K562 (cell line): ENCODE measurements around the gene PGAP3. TPM values are rescaled to one million over a fixed set of nuclear protein-coding genes. Genes with fewer than 3 reads are reported as not detected.

Experiments
- ETV6 ChIP-seq, 3 experiments: fragments of 150-350 bp in 1 of 3; sonication (generic) in 1 of 3; formaldehyde crosslinking in 1 of 3; IDR thresholded peaks; 2 replicates each; pipeline versions ENCODE4 v1.6.1 to v1.8.0; 2014 to 2022; ENCODE audit warnings: borderline replicate concordance in 2 of 3, low read depth in 2 of 3, antibody characterized with exemption in 1 of 3, low read length in 1 of 3, mild to moderate bottlenecking in 1 of 3, missing genetic modification reagents in 1 of 3
- NFRKB ChIP-seq: fragments of 450-650 bp; IDR thresholded peaks from 2 replicates; pipeline ENCODE4 v1.6.1; 2016; ENCODE audit warnings: low read depth
- OTX1 ChIP-seq: fragments of 450-650 bp; formaldehyde crosslinking; IDR thresholded peaks from 2 replicates; pipeline ENCODE4 v1.4.0; 2022; ENCODE audit warnings: mild to moderate bottlenecking
- POLR2A ChIP-seq: fragments of 450-650 bp; conservative IDR thresholded peaks from 2 replicates; pipeline ENCODE4 v1.6.1; 2016
- POLR2AphosphoS5 ChIP-seq: IDR thresholded peaks from 2 replicates; pipeline ENCODE4 v1.6.1; 2011; ENCODE audit warnings: mild to moderate bottlenecking, low read depth, low read length, moderate library complexity; ENCODE audit not compliant: control insufficient read depth, insufficient read depth
- RAD21 ChIP-seq, 2 experiments: fragments of 250-450 bp in 1 of 2; fragments of 450-650 bp in 1 of 2; sonication (Bioruptor Pico) in 1 of 2; formaldehyde crosslinking in 1 of 2; IDR thresholded peaks in 1 of 2; conservative IDR thresholded peaks in 1 of 2; 2 replicates each; pipeline versions ENCODE4 v1.4.0 to v1.8.0; 2020 to 2022; ENCODE audit warnings: mild to moderate bottlenecking in 2 of 2, moderate library complexity in 1 of 2
- RERE ChIP-seq: sonication (generic); formaldehyde crosslinking; IDR thresholded peaks from 2 replicates; pipeline ENCODE4 v1.8.0; 2023; ENCODE audit warnings: missing genetic modification reagents, mild to moderate bottlenecking, borderline replicate concordance
- TFE3 ChIP-seq: fragments of 450-650 bp; formaldehyde crosslinking; IDR thresholded peaks from 2 replicates; pipeline ENCODE4 v1.4.0; 2020; ENCODE audit warnings: mild to moderate bottlenecking, mixed read lengths
- ZNF407 ChIP-seq: fragments of 450-650 bp; IDR thresholded peaks from 2 replicates; pipeline ENCODE4 v1.6.1; 2016; ENCODE audit warnings: low read depth
- ZNF408 ChIP-seq: fragments of 250-450 bp; sonication (Bioruptor Pico); IDR thresholded peaks from 2 replicates; pipeline ENCODE4 v1.4.0; 2020; ENCODE audit warnings: low read depth, mild to moderate bottlenecking, moderate library complexity
- polyA plus RNA-seq, 8 experiments: library from polyadenylated mRNA; depleted of rRNA in 4 of 8; stranded (reverse) in 5 of 8; unstranded in 3 of 8; fragments of >200 nt; fragmentation: Nextera tagmentation in 2 of 8; fragmentation: Illumina TruSeq in 1 of 8; extraction: Ambion mirVana in 2 of 8; extraction: Trizol in 1 of 8; gene quantifications; 2 replicates each; pipeline versions ENCODE4 v1.2.1 to v1.2.3, GENCODE V29; 2011 to 2014; ENCODE audit warnings: inconsistent platforms in 1 of 8, missing spikeins in 1 of 8
- total RNA-seq, 7 experiments: library from RNA; depleted of rRNA in 6 of 7; stranded (reverse); fragments of >200 nt in 6 of 7; fragmentation: Illumina TruSeq in 2 of 7; extraction: Trizol in 2 of 7; gene quantifications; 2 replicates each; pipeline versions ENCODE4 v1.2.1 to v1.2.3, GENCODE V29; 2011 to 2021; ENCODE audit warnings: low replicate concordance in 1 of 7

The PGAP3 gene
- total and polyA plus RNA-seq, 9 of the 15 experiments (the other 6 are each of a cell fraction or from before 2014, with no cell fraction given): 0.38 to 9.4 (median 4.5) TPM

- TF ChIP-seq RERE (no peak), ZNF408 (CRISPR knock-in tag) (no peak), ZNF407 (no peak), RAD21 (CRISPR knock-in tag; conservative IDR thresholded peaks at IDR 0.05 in 1 of 2, IDR thresholded peaks at IDR 0.05 in 1 of 2) (peak in 1 of 2 experiments; percentile 29; a peak in 1 of 4 replicates), ETV6 (IDR thresholded peaks at IDR 0.05; ENCODE audit: borderline replicate concordance in 1 of 2, low read depth in 2 of 2, low read length in 1 of 2) (peak in 1 of 2 experiments; percentile 35; a peak in 1 of 4 replicates), ETV6 (CRISPR knock-in tag; IDR thresholded peaks at IDR 0.05; ENCODE audit: borderline replicate concordance) (no peak), POLR2AphosphoS5 (peak; percentile 30; the same call in 1 of the 2 replicates), NFRKB (peak; percentile 47; the same call in 1 of the 2 replicates), OTX1 (CRISPR knock-in tag) (0 out of 2 replicates have a peak, but pooled peaks have one; percentile 6), TFE3 (no peak), POLR2A (peak; percentile 52)
These were observed 20.5 kb downstream of the PGAP3 start (continued) for GRCh38 chr17:39667262-39667944.
